Body of pancreas (tissue), 4 donors: ENCODE measurements around the gene EEF2. TPM values are rescaled to one million over a fixed set of nuclear protein-coding genes. Genes with fewer than 3 reads are reported as not detected.
A peak's percentile ranks its signal among the peaks of the same experiment; 100 is the strongest.

Experiments
- ATAC-seq: fragments of 150-250 bp; one replicate; pipeline ENCODE4 v1.9.1; 2016
- DNase-seq, 4 donors: peaks; one replicate each; pipeline ENCODE4 v3.0.0-alpha.2; 2019
- H3K27ac ChIP-seq, 4 donors: fragments of 200-600 bp; sonication (generic); 1 replicate in 3 of 4; 2 replicates in 1 of 4; pipeline versions ENCODE4 v1.5.1 to v1.6.1; 2016 to 2019; ENCODE audit warnings: mild to moderate bottlenecking in 1 of 4, mixed read lengths in 1 of 4, moderate library complexity in 1 of 4
- H3K27me3 ChIP-seq, 2 donors: fragments of 200-600 bp; sonication (generic); one replicate each; pipeline ENCODE4 v1.6.0; 2016; ENCODE audit warnings: mild to moderate bottlenecking in 1 of 2
- H3K36me3 ChIP-seq, 2 donors: fragments of 200-600 bp; sonication (generic); replicated peaks in 1 of 2; 2 replicates each; pipeline ENCODE4 v1.5.1; 2016; ENCODE audit warnings: low read depth in 2 of 2; ENCODE audit not compliant: insufficient read depth in 1 of 2
- H3K4me1 ChIP-seq: fragments of 200-600 bp; sonication (generic); one replicate; pipeline ENCODE4 v1.6.0; 2016
- H3K4me3 ChIP-seq, 2 donors: fragments of 200-600 bp; sonication (generic); 1 replicate in 1 of 2; 2 replicates in 1 of 2; pipeline ENCODE4 v1.5.1; 2016 to 2019
- H3K9me3 ChIP-seq, 3 donors: fragments of 200-600 bp; sonication (generic); 1 replicate in 2 of 3; 2 replicates in 1 of 3; pipeline ENCODE4 v1.5.1; 2016
- POLR2A ChIP-seq, 3 donors: fragments of 450-650 bp; IDR thresholded peaks; one replicate each; pipeline ENCODE4 v1.6.1; 2016; ENCODE audit warnings: antibody characterized with exemption in 3 of 3, mild to moderate bottlenecking in 2 of 3
- WGBS, 2 donors: methylation state at CpG; one replicate each; pipeline ENCODE4 v1.1.5; 2017; 5-methylcytosine and 5-hydroxymethylcytosine counted together
- intact Hi-C: fragments of 100-400 bp; cut with DNase I; formaldehyde crosslinking; loops from one replicate; pipeline ENCODE4 v1.15.1; 2023
- total RNA-seq, 2 donors: library from RNA; depleted of rRNA; stranded (reverse); fragments of >200 nt; gene quantifications; one replicate each; pipeline ENCODE4 v1.1.0, GENCODE V29; 2016
- TF ChIP-seq, protein P1 (sequence below), 7 experiments: fragments of 450-650 bp in 4 of 7; fragments of 200-600 bp in 3 of 7; sonication (generic) in 3 of 7; IDR thresholded peaks; one replicate each; pipeline ENCODE4 v1.5.1; 2016 to 2019; ENCODE audit warnings: antibody characterized with exemption in 7 of 7

The EEF2 gene
- 1,000 to 10,000 TPM; 1,656 to 1,704 TPM for total RNA-seq

- H3K36me3 ChIP-seq, result peaks cover 21 to 33% of the 10 kb centered on the region in 2 donors
- peak within 1 kb of the TSS; percentile 85 to 99 for H3K4me3 ChIP-seq
- intact Hi-C loops, result no loop called here
- ATAC-seq, result peak; percentile 65
- H3K27me3 ChIP-seq, result no peaks in the 10 kb centered on the region
- peak; percentile 99 for TF ChIP-seq POLR2A (IDR thresholded peaks at IDR 0.05)
- TF ChIP-seq, protein P1, sequence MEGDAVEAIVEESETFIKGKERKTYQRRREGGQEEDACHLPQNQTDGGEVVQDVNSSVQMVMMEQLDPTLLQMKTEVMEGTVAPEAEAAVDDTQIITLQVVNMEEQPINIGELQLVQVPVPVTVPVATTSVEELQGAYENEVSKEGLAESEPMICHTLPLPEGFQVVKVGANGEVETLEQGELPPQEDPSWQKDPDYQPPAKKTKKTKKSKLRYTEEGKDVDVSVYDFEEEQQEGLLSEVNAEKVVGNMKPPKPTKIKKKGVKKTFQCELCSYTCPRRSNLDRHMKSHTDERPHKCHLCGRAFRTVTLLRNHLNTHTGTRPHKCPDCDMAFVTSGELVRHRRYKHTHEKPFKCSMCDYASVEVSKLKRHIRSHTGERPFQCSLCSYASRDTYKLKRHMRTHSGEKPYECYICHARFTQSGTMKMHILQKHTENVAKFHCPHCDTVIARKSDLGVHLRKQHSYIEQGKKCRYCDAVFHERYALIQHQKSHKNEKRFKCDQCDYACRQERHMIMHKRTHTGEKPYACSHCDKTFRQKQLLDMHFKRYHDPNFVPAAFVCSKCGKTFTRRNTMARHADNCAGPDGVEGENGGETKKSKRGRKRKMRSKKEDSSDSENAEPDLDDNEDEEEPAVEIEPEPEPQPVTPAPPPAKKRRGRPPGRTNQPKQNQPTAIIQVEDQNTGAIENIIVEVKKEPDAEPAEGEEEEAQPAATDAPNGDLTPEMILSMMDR (IDR thresholded peaks at IDR 0.05), result no peak
- peak within 1 kb of the TSS; percentile 93 to 97 (median 96) for H3K27ac ChIP-seq
- WGBS, 2 donors, result 0% methylated on average over 78 of the region's 80 CpGs; no CpG with 5 or more reads in 1 of the 2 donors
- peaks cover 56% of the 10 kb centered on the region for H3K4me1 ChIP-seq
- peak; percentile 90 to 95 (median 92) for DNase-seq
- H3K9me3 ChIP-seq, result no peaks in the 10 kb centered on the region
Measured at GRCh38 chr19:3984908-3985642, at the start of gene EEF2. Gene EEF2 (minus strand): TSS chr19:3985463. CDS start chr19:3985380, 83 bp downstream.

DNA sequence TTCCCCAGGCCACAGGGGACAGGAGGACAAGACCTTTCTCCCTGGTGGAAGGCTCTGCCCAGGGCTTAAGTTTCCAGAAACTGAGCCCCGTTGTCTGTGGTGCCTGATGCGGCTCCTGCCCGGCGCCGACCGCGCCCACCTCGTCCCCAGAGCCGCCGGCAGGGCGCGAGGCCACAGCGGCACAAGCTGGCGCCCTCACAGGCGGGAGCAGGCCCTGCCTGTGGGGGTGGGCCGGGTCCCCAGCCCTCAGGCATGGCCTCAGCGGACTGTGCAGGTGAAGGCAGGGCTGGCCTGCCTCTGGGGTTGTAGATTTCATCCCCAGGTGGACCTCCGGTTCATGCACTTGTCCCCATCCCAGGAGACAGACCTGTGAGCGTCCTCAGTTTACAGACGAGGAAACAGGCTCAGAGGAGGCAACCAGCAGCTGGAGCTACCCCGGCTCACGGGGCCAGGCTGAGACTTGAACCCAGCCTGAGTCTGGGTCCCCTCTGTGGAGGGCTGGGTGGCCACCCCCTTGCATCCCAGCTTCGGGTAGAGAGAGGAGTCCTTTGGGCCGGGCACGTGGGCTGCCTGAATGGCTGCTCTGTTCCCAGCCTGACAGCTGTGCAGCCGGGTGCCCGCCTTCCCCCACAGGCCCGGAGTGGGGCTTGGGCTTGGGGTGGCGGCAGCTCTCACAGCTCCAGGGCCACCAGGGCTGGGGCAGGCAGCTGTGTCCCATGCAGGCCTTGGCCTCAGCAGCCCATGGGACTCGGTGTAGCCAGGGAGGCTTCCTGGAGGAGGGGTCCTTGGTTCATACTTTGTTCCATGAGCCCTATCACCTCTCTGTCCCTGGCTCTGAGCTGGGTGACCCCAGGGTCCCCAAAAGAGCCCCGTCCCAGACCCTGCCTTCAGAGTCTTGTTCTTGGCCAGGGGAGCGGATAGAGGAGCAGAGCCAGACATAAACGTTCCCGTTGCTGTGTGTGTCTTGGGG, 49.1 kb upstream of the EEF2 start:
- TF ChIP-seq POLR2A (IDR thresholded peaks at IDR 0.05), result no peak
- TF ChIP-seq, protein P1 (IDR thresholded peaks at IDR 0.05), result no peak
- H3K27me3 ChIP-seq, result no peaks in the 10 kb centered on the region
- no peak overlapping the region for H3K27ac ChIP-seq
- no peak overlapping the region for H3K4me3 ChIP-seq
- H3K9me3 ChIP-seq, result no peaks in the 10 kb centered on the region
- 73 to 84% methylated on average over 4 to 28 of the region's 34 CpGs for WGBS, 2 donors
- H3K36me3 ChIP-seq, result peaks cover 0 to 15% of the 10 kb centered on the region in 2 donors
- DNase-seq, result no peak
- no peaks in the 10 kb centered on the region for H3K4me1 ChIP-seq
- no peak for ATAC-seq
- intact Hi-C loops, result no loop called here

- no peaks in the 10 kb centered on the region for H3K9me3 ChIP-seq
- TF ChIP-seq POLR2A (IDR thresholded peaks at IDR 0.05), result no peak
- TF ChIP-seq, protein P1 (IDR thresholded peaks at IDR 0.05), result no peak
- no peaks in the 10 kb centered on the region for H3K27me3 ChIP-seq
- peaks cover 5 to 21% of the 10 kb centered on the region in 2 donors for H3K36me3 ChIP-seq
- H3K4me3 ChIP-seq, result no peak overlapping the region
- H3K4me1 ChIP-seq, result no peaks in the 10 kb centered on the region
- WGBS, 2 donors, result 89 to 95% methylated on average over 26 to 60 of the region's 63 CpGs
- intact Hi-C loops, result no loop called here
- DNase-seq (no peak), ATAC-seq (no peak)
- H3K27ac ChIP-seq, result no peak overlapping the region
Measured at GRCh38 chr19:4033028-4033956, 48.0 kb upstream of the EEF2 start.

GRCh38 chr19:4032436-4032835, 47.2 kb upstream of the EEF2 start:
- TF ChIP-seq, protein P1 (IDR thresholded peaks at IDR 0.05), result no peak
- no peak for TF ChIP-seq POLR2A (IDR thresholded peaks at IDR 0.05)
- DNase-seq, result no peak
- 78 to 84% methylated on average over 15 to 16 of the region's 16 CpGs for WGBS, 2 donors
- H3K4me1 ChIP-seq, result no peaks in the 10 kb centered on the region
- H3K9me3 ChIP-seq, result no peaks in the 10 kb centered on the region
- ATAC-seq, result no peak
- peaks cover 5 to 18% of the 10 kb centered on the region in 2 donors for H3K36me3 ChIP-seq
- intact Hi-C loops, result no loop called here
- H3K27ac ChIP-seq, result no peak overlapping the region
- no peaks in the 10 kb centered on the region for H3K27me3 ChIP-seq
- H3K4me3 ChIP-seq, result no peak overlapping the region
